ENCODE measurements around the gene SEL1L. TPM values are rescaled to one million over a fixed set of nuclear protein-coding genes. Genes with fewer than 3 reads are reported as not detected.

SEL1L gene
- total and polyA plus RNA-seq, 9 donors: 15.6 to 68.2 (median 44.4) TPM

GRCh38 chr14:81458352-81458751, 75.3 kb downstream of the SEL1L start:
- no peak for DNase-seq
- no peak overlapping the region for H3K27ac ChIP-seq
- 93 to 96% (median 95%) methylated on average over 8 of the region's 8 CpGs for WGBS, 3 donors
- no peak for TF ChIP-seq POLR2A (IDR thresholded peaks at IDR 0.05)
- TF ChIP-seq EP300 (IDR thresholded peaks at IDR 0.05): no peak
- TF ChIP-seq CTCF (IDR thresholded peaks at IDR 0.05): no peak
- no peaks in the 10 kb centered on the region for H3K4me1 ChIP-seq (ENCODE audit: insufficient read depth)
- no peaks in the 10 kb centered on the region for H3K27me3 ChIP-seq
- intact Hi-C loops (cut with DNase I): no loop called here
- no peak overlapping the region for H3K4me3 ChIP-seq
- no peaks in the 10 kb centered on the region for H3K9me3 ChIP-seq
- H3K36me3 ChIP-seq: no peaks in the 10 kb centered on the region

DNA sequence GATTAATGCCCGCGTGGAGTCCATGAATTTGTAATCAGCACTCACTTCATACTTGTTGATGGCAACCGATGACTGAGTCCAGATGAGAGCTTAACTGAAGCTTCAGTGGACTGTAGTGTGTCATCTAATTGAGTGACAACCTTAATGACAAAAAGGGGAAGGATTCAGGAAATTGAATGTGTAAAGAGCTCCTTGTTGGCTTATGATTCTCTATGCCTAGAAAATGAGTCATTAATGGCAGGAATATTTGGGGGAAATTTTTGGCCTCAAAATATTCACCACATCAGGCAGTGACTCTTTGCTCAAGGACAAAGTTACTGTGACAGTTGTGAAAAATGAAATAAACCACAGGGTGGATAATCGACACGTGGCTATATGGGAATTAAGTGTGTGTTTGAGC, 78.3 kb downstream of the SEL1L start:
- H3K4me1 ChIP-seq (ENCODE audit: insufficient read depth): peaks cover 1% of the 10 kb centered on the region
- H3K4me3 ChIP-seq: no peak overlapping the region
- DNase-seq: no peak
- intact Hi-C loops (cut with DNase I): no loop called here
- H3K9me3 ChIP-seq: no peaks in the 10 kb centered on the region
- H3K36me3 ChIP-seq: no peaks in the 10 kb centered on the region
- no peaks in the 10 kb centered on the region for H3K27me3 ChIP-seq
- TF ChIP-seq CTCF (IDR thresholded peaks at IDR 0.05) (no peak), EP300 (IDR thresholded peaks at IDR 0.05) (no peak), POLR2A (IDR thresholded peaks at IDR 0.05) (no peak)
- no peak overlapping the region for H3K27ac ChIP-seq
- WGBS, 3 donors: 84 to 89% (median 87%) methylated on average over 5 of the region's 5 CpGs

DNA sequence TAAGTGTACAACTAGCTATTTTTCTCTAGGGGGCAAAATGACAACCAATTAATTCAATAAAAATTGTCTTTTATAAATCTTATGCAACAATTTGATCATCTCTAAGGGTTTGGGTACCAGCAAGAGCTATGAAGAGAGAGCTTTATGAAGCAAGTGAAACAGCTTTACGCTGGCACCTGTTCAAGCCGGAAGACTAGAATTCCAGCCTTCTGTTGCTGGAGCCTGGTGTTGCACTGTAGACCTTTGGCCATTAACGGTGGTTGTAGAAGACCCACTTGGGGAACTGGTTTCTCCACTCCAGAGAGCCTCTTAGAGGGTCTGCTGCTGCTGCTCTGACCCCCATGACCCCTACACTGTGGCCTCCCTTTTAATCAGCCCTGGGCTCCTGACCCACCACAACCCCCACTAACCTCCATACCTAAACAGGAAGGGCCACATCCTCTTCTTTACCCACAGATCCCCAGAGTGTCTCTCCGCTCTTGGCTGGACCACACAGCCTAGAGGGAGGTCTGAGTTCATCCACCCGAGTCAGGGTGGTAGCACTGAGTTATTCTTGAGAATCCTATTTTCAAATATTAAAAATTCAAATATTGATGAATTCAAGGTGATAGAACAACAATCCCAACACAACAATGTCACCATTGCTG, 79.0 kb downstream of the SEL1L start:
- Histone ChIP-seq H3K4me3 (no peak overlapping the region), H3K27me3 (no peaks in the 10 kb centered on the region), H3K9me3 (no peaks in the 10 kb centered on the region), H3K36me3 (no peaks in the 10 kb centered on the region), H3K4me1 (ENCODE audit: insufficient read depth) (peaks cover 7% of the 10 kb centered on the region), H3K27ac (no peak overlapping the region)
- intact Hi-C loops (cut with DNase I): loop anchor here in 3 of 4 donors (5.0 kb wide), 2 partner anchors 182 to 187 kb away; no protein-coding TSS in a partner anchor
- WGBS, 3 donors: 84 to 88% (median 88%) methylated on average over 5 of the region's 5 CpGs
- no peak for TF ChIP-seq EP300 (IDR thresholded peaks at IDR 0.05)
- TF ChIP-seq CTCF (IDR thresholded peaks at IDR 0.05): no peak
- no peak for TF ChIP-seq POLR2A (IDR thresholded peaks at IDR 0.05)
- no peak for DNase-seq

- DNase-seq: peak; percentile 21 to 68 (median 61)
- intact Hi-C loops (cut with DNase I): loop anchor here in 3 of 4 donors (5.0 kb wide), 2 partner anchors 181 to 186 kb away; no protein-coding TSS in a partner anchor
- Histone ChIP-seq H3K36me3 (no peaks in the 10 kb centered on the region), H3K27ac (no peak overlapping the region), H3K4me1 (ENCODE audit: insufficient read depth) (peaks cover 10% of the 10 kb centered on the region), H3K27me3 (no peaks in the 10 kb centered on the region), H3K4me3 (no peak overlapping the region), H3K9me3 (no peaks in the 10 kb centered on the region)
- WGBS, 3 donors: 17 to 21% (median 18%) methylated on average over 8 of the region's 8 CpGs
- TF ChIP-seq CTCF (IDR thresholded peaks at IDR 0.05) (peak; percentile 58 to 91 (median 87)), POLR2A (IDR thresholded peaks at IDR 0.05) (no peak)
Measured at GRCh38 chr14:81453166-81453766, 80.4 kb downstream of the SEL1L start.

Data from ovary (tissue), 9 donors.